HuH-7.5 (cell line): ENCODE data around the gene STAT1.
A peak's percentile ranks its signal among the peaks of the same experiment; 100 is the strongest.
"Not testable (repeated sequence)": the region's sequence is repeated elsewhere in the genome, so short reads cannot be mapped to it uniquely, and the experiment has no call there.

Experiments used
- DNase-seq: peaks from one replicate; pipeline ENCODE4 v3.0.0; 2011; ENCODE audit warnings: low spot score

The STAT1 gene

GRCh38 chr2:191006997-191007783 lies 6.8 kb downstream of the STAT1 start:
- DNase-seq, result no peak

GRCh38 chr2:191006297-191006696 lies 7.7 kb downstream of the STAT1 start:
- no peak for DNase-seq

GRCh38 chr2:191003405-191004309 lies 10.3 kb downstream of the STAT1 start:
- DNase-seq, result no peak

GRCh38 chr2:191001624-191002023 lies 12.3 kb downstream of the STAT1 start:
- DNase-seq, result no peak

GRCh38 chr2:191001032-191001431 lies 12.9 kb downstream of the STAT1 start:
- DNase-seq, result no peak

GRCh38 chr2:190999949-191000665 lies 13.9 kb downstream of the STAT1 start:
- no peak for DNase-seq

- no peak for DNase-seq
These were observed 14.9 kb downstream of the STAT1 start for GRCh38 chr2:190999058-190999457.

GRCh38 chr2:190997526-190998113 lies 16.4 kb downstream of the STAT1 start:
- no peak for DNase-seq

- DNase-seq, result no peak
These were observed 17.0 kb downstream of the STAT1 start for GRCh38 chr2:190996947-190997346.

GRCh38 chr2:190996338-190996946 lies 17.5 kb downstream of the STAT1 start:
- DNase-seq, result peak; percentile 63

GRCh38 chr2:190995315-190995714 lies 18.7 kb downstream of the STAT1 start:
- DNase-seq, result not testable (repeated sequence)

GRCh38 chr2:190994148-190994547 lies 19.8 kb downstream of the STAT1 start:
- no peak for DNase-seq

- no peak for DNase-seq
These were observed 20.7 kb downstream of the STAT1 start for GRCh38 chr2:190993292-190993643.

GRCh38 chr2:190990132-190990531 lies 23.8 kb downstream of the STAT1 start:
- no peak for DNase-seq

- DNase-seq, result no peak
These were observed 25.1 kb downstream of the STAT1 start for GRCh38 chr2:190988910-190989309.

- no peak for DNase-seq
These were observed 26.0 kb downstream of the STAT1 start for GRCh38 chr2:190987938-190988337.

- DNase-seq, result no peak
These were observed 26.9 kb downstream of the STAT1 start for GRCh38 chr2:190987116-190987515.

- DNase-seq, result no peak
These were observed 27.6 kb downstream of the STAT1 start for GRCh38 chr2:190986221-190986953.

- DNase-seq, result no peak
These were observed 29.4 kb downstream of the STAT1 start for GRCh38 chr2:190984595-190984994.

- DNase-seq, result no peak
These were observed 31.5 kb downstream of the STAT1 start for GRCh38 chr2:190982262-190983034.
